ENCODE results near the gene PDZD7.

The PDZD7 gene

GRCh38 chr10:101061624-101062231 lies 30.8 kb upstream of the PDZD7 start, which contains the start of gene KAZALD1:
KAZALD1 (plus strand) TSS chr10:101061989; CDS start chr10:101062593, 604 bp downstream.
- H3K9me3 ChIP-seq (ENCODE audit: severe bottlenecking) = no peaks in the 10 kb centered on the region
- H3K27ac ChIP-seq (ENCODE audit: poor library complexity, severe bottlenecking) = peak within 1 kb of the TSS; percentile 83
- TF ChIP-seq, protein P1, sequence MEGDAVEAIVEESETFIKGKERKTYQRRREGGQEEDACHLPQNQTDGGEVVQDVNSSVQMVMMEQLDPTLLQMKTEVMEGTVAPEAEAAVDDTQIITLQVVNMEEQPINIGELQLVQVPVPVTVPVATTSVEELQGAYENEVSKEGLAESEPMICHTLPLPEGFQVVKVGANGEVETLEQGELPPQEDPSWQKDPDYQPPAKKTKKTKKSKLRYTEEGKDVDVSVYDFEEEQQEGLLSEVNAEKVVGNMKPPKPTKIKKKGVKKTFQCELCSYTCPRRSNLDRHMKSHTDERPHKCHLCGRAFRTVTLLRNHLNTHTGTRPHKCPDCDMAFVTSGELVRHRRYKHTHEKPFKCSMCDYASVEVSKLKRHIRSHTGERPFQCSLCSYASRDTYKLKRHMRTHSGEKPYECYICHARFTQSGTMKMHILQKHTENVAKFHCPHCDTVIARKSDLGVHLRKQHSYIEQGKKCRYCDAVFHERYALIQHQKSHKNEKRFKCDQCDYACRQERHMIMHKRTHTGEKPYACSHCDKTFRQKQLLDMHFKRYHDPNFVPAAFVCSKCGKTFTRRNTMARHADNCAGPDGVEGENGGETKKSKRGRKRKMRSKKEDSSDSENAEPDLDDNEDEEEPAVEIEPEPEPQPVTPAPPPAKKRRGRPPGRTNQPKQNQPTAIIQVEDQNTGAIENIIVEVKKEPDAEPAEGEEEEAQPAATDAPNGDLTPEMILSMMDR (IDR thresholded peaks at IDR 0.05; ENCODE audit: poor library complexity, severe bottlenecking) = no peak
- H3K27me3 ChIP-seq (ENCODE audit: insufficient read depth, poor library complexity, severe bottlenecking) = no peaks in the 10 kb centered on the region
- ATAC-seq (ENCODE audit: low read depth) (peak; percentile 16), DNase-seq (ENCODE audit: low spot score) (no peak)
- H3K36me3 ChIP-seq (ENCODE audit: low read depth) = peaks cover 5% of the 10 kb centered on the region
- H3K4me1 ChIP-seq (ENCODE audit: insufficient read depth, poor library complexity, severe bottlenecking) = peaks cover 5% of the 10 kb centered on the region
- H3K4me3 ChIP-seq (ENCODE audit: severe bottlenecking) = peak within 1 kb of the TSS; percentile 94

DNA sequence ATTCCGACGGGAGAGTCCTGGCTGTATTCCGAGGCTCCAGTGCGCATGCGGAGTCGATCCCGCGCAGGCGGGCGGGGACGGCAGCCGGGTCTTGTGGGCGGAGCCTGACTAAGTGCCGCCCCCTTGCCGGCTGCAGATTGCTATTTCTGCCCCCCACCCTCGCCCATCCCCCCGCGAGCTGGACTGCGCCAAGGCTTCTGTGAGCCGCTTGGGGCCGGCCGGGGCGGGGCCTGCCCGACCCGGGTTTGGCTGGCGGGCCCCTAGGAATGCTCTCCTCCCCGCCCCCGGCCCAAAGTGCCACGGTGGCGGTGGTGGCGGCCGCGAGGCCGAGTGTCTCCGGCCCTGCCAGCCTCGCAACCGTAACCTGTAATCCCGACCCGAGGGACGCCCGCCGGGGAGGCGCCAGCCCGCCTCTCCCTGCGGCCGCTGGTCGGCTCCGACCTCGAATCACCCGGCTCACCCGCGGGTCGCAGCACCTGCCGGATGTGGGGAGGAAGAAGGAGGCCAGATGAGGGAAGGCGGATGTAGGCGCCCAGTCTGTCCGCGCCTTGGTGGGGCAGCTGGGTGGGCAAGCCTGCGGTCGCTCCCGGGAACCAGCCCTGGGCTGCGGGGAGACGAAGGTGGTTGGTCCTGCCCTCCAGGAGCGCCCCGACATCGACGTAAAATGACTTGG lies 30.2 kb upstream of the PDZD7 start:
- Histone ChIP-seq H3K4me3 (ENCODE audit: severe bottlenecking) (peak overlapping the region; percentile 94), H3K27ac (ENCODE audit: poor library complexity, severe bottlenecking) (peak overlapping the region; percentile 83), H3K4me1 (ENCODE audit: insufficient read depth, poor library complexity, severe bottlenecking) (peaks cover 5% of the 10 kb centered on the region), H3K9me3 (ENCODE audit: severe bottlenecking) (no peaks in the 10 kb centered on the region), H3K27me3 (ENCODE audit: insufficient read depth, poor library complexity, severe bottlenecking) (no peaks in the 10 kb centered on the region), H3K36me3 (ENCODE audit: low read depth) (peaks cover 10% of the 10 kb centered on the region)
- DNase-seq (ENCODE audit: low spot score) (peak; percentile 95), ATAC-seq (ENCODE audit: low read depth) (peak; percentile 70)
- TF ChIP-seq, protein P1 (IDR thresholded peaks at IDR 0.05; ENCODE audit: poor library complexity, severe bottlenecking) = no peak

DNA sequence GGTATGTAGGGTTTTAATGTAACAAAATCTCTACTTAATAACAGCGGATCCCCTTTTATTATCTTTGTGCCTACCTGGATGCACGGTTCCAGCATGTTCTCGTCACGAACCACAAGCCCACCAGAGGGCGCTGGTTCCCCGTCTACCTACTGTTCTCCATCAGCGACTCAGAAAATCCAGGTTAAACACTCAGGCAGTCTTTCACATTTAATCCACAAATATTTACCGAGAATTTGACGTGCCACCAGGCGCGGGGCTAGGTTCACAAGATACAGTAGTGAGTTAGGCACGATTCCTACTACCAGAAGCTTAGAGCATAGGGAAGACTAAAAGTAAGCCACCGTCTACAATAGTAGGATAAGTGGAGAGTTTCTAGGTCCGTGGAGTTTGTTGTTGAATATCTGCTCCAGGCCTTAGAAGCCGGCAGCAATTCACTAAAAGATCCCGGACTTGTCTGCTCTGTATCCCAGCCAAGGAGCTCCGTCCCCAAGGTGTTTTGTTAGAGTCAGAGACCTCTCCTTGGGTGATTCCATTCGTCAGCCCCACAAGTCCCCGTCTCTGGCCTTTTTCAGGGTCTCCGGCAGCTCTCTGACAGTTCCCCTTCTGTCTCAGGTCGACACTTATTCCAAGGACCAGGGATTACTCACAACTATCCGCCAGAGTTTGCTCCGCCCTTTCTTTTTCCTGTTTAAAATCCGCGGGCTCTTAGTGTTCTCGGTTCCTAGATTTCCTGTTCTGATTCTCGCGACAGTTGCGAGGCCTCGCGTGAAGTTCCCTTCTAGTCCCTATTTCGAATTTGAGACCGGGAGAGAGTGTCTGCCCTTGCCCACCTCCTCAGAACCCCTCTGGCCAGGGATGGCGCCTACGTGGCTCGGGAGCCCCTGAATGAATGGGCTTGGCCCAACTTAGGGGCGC lies 29.4 kb upstream of the PDZD7 start:
- H3K4me1 ChIP-seq (ENCODE audit: insufficient read depth, poor library complexity, severe bottlenecking) = peaks cover 5% of the 10 kb centered on the region
- H3K27ac ChIP-seq (ENCODE audit: poor library complexity, severe bottlenecking) = peak overlapping the region; percentile 83
- H3K27me3 ChIP-seq (ENCODE audit: insufficient read depth, poor library complexity, severe bottlenecking) = no peaks in the 10 kb centered on the region
- DNase-seq (ENCODE audit: low spot score) = peak; percentile 90
- peak; percentile 70 for ATAC-seq (ENCODE audit: low read depth)
- TF ChIP-seq, protein P1 (IDR thresholded peaks at IDR 0.05; ENCODE audit: poor library complexity, severe bottlenecking) = peak; percentile 97
- H3K9me3 ChIP-seq (ENCODE audit: severe bottlenecking) = no peaks in the 10 kb centered on the region
- H3K4me3 ChIP-seq (ENCODE audit: severe bottlenecking) = peak overlapping the region; percentile 94
- H3K36me3 ChIP-seq (ENCODE audit: low read depth) = peaks cover 17% of the 10 kb centered on the region

- peaks cover 12% of the 10 kb centered on the region for H3K4me1 ChIP-seq (ENCODE audit: insufficient read depth, poor library complexity, severe bottlenecking)
- peaks cover 17% of the 10 kb centered on the region for H3K36me3 ChIP-seq (ENCODE audit: low read depth)
These were observed 25.6 kb upstream of the PDZD7 start for GRCh38 chr10:101056365-101057151.

More at GRCh38 chr10:101056365-101057151, 25.6 kb upstream of the PDZD7 start:
- DNase-seq (ENCODE audit: low spot score) = no peak
- ATAC-seq (ENCODE audit: low read depth) = no peak
- H3K4me3 ChIP-seq (ENCODE audit: severe bottlenecking) = no peak overlapping the region
- no peak overlapping the region for H3K27ac ChIP-seq (ENCODE audit: poor library complexity, severe bottlenecking)
- no peaks in the 10 kb centered on the region for H3K9me3 ChIP-seq (ENCODE audit: severe bottlenecking)
- no peaks in the 10 kb centered on the region for H3K27me3 ChIP-seq (ENCODE audit: insufficient read depth, poor library complexity, severe bottlenecking)
- TF ChIP-seq, protein P1 (IDR thresholded peaks at IDR 0.05; ENCODE audit: poor library complexity, severe bottlenecking) = no peak
